Ishikawa (cell line): ENCODE results near the gene TTC32.

Experiments
- CEBPB ChIP-seq: IDR thresholded peaks from 2 replicates; pipeline ENCODE4 v1.6.1; 2012
- CREB1 ChIP-seq: IDR thresholded peaks from 2 replicates; pipeline ENCODE4 v1.6.1; 2012; ENCODE audit warnings: low read depth
- EGR1 ChIP-seq: IDR thresholded peaks from 2 replicates; pipeline ENCODE4 v1.6.1; 2012
- FOXM1 ChIP-seq: IDR thresholded peaks from 2 replicates; pipeline ENCODE4 v1.6.1; 2012; ENCODE audit warnings: low read depth, borderline replicate concordance
- MAX ChIP-seq: IDR thresholded peaks from 2 replicates; pipeline ENCODE4 v1.6.1; 2012
- NFIC ChIP-seq: IDR thresholded peaks from 2 replicates; pipeline ENCODE4 v1.6.1; 2012
- TAF1 ChIP-seq: IDR thresholded peaks from 2 replicates; pipeline ENCODE4 v1.6.1; 2012; ENCODE audit warnings: low read depth, mild to moderate bottlenecking
- TCF12 ChIP-seq: IDR thresholded peaks from 2 replicates; pipeline ENCODE4 v1.6.1; 2012; ENCODE audit warnings: low read depth
- TF ChIP-seq, protein P1 (sequence below): IDR thresholded peaks from 2 replicates; pipeline ENCODE4 v1.6.1; 2012; ENCODE audit warnings: low read depth, mild to moderate bottlenecking

- TF ChIP-seq NFIC, result no peak
- TF ChIP-seq, protein P1, sequence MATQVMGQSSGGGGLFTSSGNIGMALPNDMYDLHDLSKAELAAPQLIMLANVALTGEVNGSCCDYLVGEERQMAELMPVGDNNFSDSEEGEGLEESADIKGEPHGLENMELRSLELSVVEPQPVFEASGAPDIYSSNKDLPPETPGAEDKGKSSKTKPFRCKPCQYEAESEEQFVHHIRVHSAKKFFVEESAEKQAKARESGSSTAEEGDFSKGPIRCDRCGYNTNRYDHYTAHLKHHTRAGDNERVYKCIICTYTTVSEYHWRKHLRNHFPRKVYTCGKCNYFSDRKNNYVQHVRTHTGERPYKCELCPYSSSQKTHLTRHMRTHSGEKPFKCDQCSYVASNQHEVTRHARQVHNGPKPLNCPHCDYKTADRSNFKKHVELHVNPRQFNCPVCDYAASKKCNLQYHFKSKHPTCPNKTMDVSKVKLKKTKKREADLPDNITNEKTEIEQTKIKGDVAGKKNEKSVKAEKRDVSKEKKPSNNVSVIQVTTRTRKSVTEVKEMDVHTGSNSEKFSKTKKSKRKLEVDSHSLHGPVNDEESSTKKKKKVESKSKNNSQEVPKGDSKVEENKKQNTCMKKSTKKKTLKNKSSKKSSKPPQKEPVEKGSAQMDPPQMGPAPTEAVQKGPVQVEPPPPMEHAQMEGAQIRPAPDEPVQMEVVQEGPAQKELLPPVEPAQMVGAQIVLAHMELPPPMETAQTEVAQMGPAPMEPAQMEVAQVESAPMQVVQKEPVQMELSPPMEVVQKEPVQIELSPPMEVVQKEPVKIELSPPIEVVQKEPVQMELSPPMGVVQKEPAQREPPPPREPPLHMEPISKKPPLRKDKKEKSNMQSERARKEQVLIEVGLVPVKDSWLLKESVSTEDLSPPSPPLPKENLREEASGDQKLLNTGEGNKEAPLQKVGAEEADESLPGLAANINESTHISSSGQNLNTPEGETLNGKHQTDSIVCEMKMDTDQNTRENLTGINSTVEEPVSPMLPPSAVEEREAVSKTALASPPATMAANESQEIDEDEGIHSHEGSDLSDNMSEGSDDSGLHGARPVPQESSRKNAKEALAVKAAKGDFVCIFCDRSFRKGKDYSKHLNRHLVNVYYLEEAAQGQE, result no peak
- no peak for TF ChIP-seq MAX
- no peak for TF ChIP-seq TAF1
- TF ChIP-seq CEBPB, result no peak
- TF ChIP-seq TCF12, result no peak
- no peak for TF ChIP-seq CREB1
- no peak for TF ChIP-seq EGR1
- TF ChIP-seq FOXM1, result no peak
Observed at GRCh38 chr2:19861813-19862212, 40.0 kb downstream of the TTC32 start.
